ENCODE measurements around the gene SERPINA1.

The SERPINA1 gene

DNA sequence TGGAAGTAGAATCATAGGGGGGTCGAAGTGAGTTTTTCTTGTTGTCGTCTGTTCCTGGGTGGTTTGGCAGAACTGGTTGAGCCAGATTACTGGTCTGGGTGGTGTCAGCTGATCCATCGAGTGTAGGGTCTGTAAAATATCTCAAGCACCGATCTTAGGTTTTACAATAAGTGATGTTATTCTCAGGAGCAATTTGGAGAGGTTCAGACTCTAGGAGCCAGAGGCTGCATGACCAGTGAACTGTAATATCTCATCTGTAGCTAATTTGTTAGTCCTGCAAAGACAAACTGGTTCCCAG lies 9.7 kb upstream of the SERPINA1 start:
- in situ Hi-C loops (cut with MboI; ENCODE audit: low sequenced_read_pairs) = no loop called here

- in situ Hi-C loops (cut with MboI; ENCODE audit: low sequenced_read_pairs) = no loop called here
Measured at GRCh38 chr14:94397289-94398181, 9.1 kb upstream of the SERPINA1 start.

DNA sequence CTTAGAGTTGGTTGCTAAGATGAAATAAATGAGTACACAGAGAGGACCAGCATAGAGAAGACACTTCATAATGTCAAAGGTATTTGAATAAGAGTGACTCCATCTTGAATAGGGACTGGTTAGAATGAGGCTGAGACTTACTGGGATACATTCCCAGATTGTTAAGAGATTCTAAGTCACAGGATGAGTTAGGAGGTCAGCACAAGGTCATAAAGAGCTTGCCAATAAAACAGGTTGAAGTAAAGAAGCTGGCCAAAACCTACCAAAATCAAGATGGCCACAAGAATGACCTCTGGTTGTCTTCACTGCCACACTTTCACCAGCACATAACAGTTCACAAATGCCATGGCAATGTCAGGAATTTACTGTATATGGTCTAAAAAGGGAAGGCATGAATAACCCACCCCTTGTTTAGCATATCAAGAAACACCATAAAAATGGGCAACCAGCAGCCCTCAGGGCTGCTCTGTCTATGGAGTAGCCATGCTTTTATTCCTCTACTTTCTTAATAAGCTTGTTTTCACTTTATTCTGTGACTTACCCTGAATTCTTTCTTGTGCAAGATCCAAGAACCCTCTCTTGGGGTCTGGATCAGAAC lies 8.3 kb upstream of the SERPINA1 start:
- in situ Hi-C loops (cut with MboI; ENCODE audit: low sequenced_read_pairs) = no loop called here

GRCh38 chr14:94395888-94396574 lies 7.6 kb upstream of the SERPINA1 start:
- in situ Hi-C loops (cut with MboI; ENCODE audit: low sequenced_read_pairs) = no loop called here

- in situ Hi-C loops (cut with MboI; ENCODE audit: low sequenced_read_pairs) = no loop called here
Measured at GRCh38 chr14:94395282-94395887, 7.0 kb upstream of the SERPINA1 start.

GRCh38 chr14:94394581-94395207 lies 6.3 kb upstream of the SERPINA1 start:
- in situ Hi-C loops (cut with MboI; ENCODE audit: low sequenced_read_pairs) = no loop called here

GRCh38 chr14:94394025-94394493 lies 5.7 kb upstream of the SERPINA1 start:
- in situ Hi-C loops (cut with MboI; ENCODE audit: low sequenced_read_pairs) = no loop called here

DNA sequence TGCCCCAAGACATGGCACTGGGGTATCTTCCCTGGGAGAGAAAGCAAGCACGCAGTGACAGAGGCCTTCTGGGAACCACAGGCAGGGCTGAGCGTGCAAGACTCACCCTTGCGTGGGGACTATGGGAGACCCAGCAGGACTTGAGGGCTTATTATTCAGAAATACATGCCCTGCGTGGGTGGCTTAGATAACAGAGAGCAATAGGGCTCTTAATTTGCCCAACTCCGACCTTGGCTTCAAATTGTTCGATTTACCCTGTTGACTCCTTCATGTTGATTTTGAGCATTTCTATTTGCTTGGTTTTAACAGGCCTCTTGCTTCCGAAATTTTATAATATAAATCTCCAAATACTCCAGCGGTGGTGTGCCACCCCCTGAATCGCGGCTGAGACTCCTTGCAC lies 5.1 kb upstream of the SERPINA1 start:
- in situ Hi-C loops (cut with MboI; ENCODE audit: low sequenced_read_pairs) = no loop called here

DNA sequence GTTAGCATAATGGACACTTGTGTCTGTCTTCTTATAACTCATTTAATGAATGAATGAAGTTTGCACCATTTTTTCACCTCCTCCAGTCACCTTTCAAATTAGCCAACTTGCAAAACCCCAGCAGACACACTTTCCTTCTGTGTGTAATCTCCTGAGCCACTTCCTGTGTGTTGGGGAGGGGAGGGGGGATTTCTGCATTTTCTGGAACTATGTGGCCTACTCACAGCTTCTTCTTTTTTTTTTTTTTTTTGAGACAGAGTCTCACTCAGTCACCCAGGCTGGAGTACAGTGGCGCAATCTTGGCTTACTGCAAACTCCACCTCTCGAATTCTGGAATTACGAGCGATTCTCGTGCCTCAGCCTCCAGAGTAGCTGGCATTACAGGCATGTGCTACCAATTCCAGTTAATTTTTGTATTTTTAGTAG lies 4.1 kb upstream of the SERPINA1 start:
- in situ Hi-C loops (cut with MboI; ENCODE audit: low sequenced_read_pairs) = no loop called here

GRCh38 chr14:94391281-94391975 lies 3.0 kb upstream of the SERPINA1 start:
- in situ Hi-C loops (cut with MboI; ENCODE audit: low sequenced_read_pairs) = no loop called here

- in situ Hi-C loops (cut with MboI; ENCODE audit: low sequenced_read_pairs) = no loop called here
Measured at GRCh38 chr14:94390372-94391086, 2.1 kb upstream of the SERPINA1 start.

- in situ Hi-C loops (cut with MboI; ENCODE audit: low sequenced_read_pairs) = no loop called here
Measured at GRCh38 chr14:94389731-94390371, 1.4 kb upstream of the SERPINA1 start.

DNA sequence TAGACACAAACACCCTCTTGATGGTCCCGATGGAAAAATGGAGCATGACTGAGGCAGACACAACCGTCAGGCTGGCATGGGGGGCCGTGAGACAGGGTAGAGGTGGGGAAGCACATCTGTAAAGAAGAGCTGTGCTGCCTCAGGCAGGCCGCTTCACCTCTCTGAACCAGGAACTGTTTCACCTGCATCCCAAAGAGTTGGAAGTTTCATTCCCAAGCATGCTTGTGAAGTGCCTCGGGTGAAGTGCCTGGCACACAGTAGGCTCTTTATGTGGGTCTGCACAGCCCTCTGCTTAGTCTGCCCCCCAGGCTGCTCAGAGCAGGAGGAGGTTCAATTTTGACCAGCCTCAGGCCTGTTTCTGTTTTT lies 685 bp upstream of the SERPINA1 start:
- in situ Hi-C loops (cut with MboI; ENCODE audit: low sequenced_read_pairs) = no loop called here

DNA sequence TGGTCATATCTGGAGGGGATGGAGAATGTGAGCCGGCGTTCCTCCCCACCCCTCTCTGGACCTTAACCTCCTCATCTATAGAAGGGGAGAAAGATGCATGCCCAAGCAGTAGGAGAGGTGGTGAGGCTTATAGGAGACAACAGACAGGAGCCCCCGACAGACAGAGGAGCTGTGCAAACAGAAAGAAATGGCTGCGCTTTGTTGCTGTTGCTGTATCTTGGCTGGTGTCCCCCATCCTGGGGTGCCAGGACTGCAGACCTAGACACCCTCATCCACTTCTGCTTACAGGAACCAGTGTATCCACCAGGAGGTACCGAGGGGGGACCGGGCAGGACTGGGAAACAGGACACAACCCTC lies 397 bp downstream of the SERPINA1 start:
- in situ Hi-C loops (cut with MboI; ENCODE audit: low sequenced_read_pairs) = no loop called here

DNA sequence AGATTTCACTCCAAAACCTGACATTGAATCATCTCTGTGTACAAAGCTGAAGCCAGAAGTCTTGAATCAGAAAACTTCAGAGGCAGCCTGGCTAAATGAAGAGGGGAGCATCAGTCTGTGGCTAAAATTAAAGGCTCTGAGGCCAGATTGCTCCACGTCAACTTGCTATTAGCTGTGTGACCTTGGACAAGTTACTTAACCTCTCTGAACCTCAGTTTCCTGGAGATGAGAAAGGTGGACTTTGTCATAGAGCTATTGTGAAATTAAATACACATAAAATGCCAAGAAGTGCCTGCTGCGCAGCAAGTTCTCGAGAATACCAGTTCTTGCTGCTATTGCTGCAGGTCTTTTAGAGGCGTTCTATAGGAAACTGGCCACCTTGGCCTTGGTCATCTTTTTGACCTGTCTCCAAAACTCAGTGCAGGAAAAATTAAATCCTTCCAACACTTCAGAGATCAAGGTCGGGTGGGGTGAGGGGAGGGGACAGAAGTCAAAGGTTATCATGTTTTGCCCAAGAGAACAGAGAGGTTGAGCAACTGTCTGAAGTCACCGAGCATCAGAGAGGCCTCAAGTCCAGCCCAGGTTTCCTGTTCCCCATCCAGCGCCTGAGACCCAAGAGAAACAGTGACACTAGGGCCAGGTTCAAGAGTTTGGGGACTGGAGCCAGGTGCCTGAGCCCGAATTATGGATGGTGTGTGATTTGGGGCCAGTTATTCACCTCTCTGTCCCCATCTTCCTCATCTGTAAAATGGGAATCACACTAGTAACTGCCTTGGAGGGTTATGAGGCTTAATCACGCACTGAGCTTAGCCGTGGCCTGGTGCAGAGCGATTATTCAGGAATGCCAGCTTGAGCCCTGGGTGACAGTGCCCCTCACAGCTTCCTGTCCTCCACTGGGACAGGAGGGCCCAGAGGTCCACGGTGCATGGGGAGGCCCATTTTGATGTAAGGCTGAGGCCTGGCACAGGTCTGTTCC lies 1.1 kb downstream of the SERPINA1 start:
- in situ Hi-C loops (cut with MboI; ENCODE audit: low sequenced_read_pairs) = no loop called here

DNA sequence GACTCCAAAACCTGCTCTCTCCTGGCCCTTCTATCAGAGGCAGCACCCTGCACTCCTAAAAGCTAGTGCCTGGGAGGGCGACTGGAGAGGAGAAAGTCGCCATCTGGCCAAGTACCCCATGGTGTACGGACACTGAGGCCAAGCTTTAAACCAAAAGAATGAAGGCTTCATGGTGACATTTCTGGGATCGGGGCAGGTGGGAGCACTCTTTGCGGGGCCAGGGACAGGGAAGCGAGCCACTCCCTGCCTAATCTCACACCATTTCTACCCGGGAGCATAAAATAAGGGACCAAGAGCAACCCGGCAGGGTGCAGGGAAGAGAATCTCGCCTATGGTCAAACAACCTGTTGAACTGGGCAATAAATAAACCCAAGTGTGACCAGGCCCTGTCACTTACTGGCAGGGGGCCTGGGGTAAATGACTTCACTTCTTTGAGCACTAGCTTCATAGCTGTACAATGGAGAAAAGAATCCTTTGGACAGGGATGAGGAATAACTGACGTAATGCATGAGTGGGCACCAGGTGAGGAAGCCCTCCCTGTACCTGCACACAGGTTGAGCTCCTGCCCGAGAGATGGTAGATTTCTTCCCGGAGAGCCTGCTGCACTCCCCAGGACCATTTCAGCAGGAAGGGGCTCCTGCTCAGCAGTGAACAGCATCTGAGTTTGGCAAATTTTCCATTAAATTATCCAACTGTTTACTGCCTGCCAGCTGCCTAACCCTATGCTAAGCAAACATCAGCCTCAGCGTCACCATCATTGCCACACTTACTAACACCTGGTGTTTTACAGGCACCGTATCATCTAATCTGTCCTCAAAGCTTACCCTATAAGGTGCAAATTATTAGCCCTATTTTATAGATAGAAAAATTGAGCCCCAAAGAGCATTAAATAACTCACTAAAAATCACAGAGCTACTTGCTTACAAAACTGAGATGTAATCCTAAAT lies 2.0 kb downstream of the SERPINA1 start:
- in situ Hi-C loops (cut with MboI; ENCODE audit: low sequenced_read_pairs) = no loop called here

DNA sequence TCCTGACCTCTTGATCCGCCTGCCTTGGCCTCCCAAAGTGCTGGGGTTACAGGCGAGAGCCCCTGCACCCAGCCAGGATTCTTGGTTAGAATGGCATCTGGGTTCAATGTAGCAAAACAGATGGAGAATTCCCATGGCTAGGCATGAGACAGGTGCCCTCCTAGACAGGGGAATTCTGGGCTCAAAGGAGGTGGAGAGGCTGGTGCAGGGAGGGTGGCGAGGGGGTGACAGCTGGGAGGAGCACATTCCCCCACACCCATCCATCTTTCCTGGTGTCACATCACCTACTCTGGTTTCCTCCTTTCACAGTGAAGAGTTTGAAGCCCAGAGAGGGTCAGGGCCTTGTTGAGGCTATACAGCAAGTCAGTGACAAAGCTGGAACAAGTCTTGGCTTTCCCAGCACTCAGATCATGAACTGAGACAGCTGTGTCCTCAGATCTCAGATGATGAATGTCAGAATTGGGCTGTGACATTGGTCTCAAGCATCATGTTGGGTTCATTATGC lies 2.8 kb downstream of the SERPINA1 start:
- in situ Hi-C loops (cut with MboI; ENCODE audit: low sequenced_read_pairs) = no loop called here
